ENCODE results near the gene MEI4. TPM values are rescaled to one million over a fixed set of nuclear protein-coding genes. Genes with fewer than 3 reads are reported as not detected.
"Not testable (repeated sequence)": the region's sequence is repeated elsewhere in the genome, so short reads cannot be mapped to it uniquely, and the experiment has no call there.

The MEI4 gene
- total RNA-seq, 1 experiment from 2014 or later, result 0.20 TPM

- POLR2A ChIA-PET, result interaction anchor here (1.4 kb wide), 1 partner anchor 223 kb away, joined by 4 read pairs; no protein-coding TSS in a partner anchor
- no peak for ATAC-seq
- Mint-ChIP-seq H3K4me3 (no peak overlapping the region), H3K27me3 (ENCODE audit: low read depth) (no peaks in the 10 kb centered on the region), H3K36me3 (no peaks in the 10 kb centered on the region), H3K27ac (no peak overlapping the region), H3K4me1 (no peaks in the 10 kb centered on the region), H3K9me3 (no peaks in the 10 kb centered on the region)
- DNase-seq (ENCODE audit: low spot score), result no peak
- CTCF ChIA-PET, result interaction anchor here (2.0 kb wide), 1 partner anchor 37 kb away, joined by 4 read pairs; no protein-coding TSS in a partner anchor
- TF ChIP-seq NFE2L1 (CRISPR knock-in tag; IDR thresholded peaks at IDR 0.05) (no peak), FOXJ3 (CRISPR knock-in tag; IDR thresholded peaks at IDR 0.05; ENCODE audit: borderline replicate concordance) (no peak)
Observed at GRCh38 chr6:77686931-77687330, 34.1 kb downstream of the MEI4 start.

GRCh38 chr6:77688649-77689048, 35.8 kb downstream of the MEI4 start:
- DNase-seq (ENCODE audit: low spot score) (no peak), ATAC-seq (no peak)
- TF ChIP-seq PRRX2 (CRISPR knock-in tag; IDR thresholded peaks at IDR 0.05), result no peak
- TF ChIP-seq NR1H2 (CRISPR knock-in tag; IDR thresholded peaks at IDR 0.05), result no peak
- no peak for TF ChIP-seq ELF4 (CRISPR knock-in tag; IDR thresholded peaks at IDR 0.05; ENCODE audit: low read depth)
- TF ChIP-seq TEAD1 (CRISPR knock-in tag; IDR thresholded peaks at IDR 0.05), result no peak
- TF ChIP-seq JAZF1 (CRISPR knock-in tag; IDR thresholded peaks at IDR 0.05), result no peak
- TF ChIP-seq ATF2 (CRISPR knock-in tag; IDR thresholded peaks at IDR 0.05; ENCODE audit: borderline replicate concordance, low read depth), result no peak
- TF ChIP-seq, protein P1, sequence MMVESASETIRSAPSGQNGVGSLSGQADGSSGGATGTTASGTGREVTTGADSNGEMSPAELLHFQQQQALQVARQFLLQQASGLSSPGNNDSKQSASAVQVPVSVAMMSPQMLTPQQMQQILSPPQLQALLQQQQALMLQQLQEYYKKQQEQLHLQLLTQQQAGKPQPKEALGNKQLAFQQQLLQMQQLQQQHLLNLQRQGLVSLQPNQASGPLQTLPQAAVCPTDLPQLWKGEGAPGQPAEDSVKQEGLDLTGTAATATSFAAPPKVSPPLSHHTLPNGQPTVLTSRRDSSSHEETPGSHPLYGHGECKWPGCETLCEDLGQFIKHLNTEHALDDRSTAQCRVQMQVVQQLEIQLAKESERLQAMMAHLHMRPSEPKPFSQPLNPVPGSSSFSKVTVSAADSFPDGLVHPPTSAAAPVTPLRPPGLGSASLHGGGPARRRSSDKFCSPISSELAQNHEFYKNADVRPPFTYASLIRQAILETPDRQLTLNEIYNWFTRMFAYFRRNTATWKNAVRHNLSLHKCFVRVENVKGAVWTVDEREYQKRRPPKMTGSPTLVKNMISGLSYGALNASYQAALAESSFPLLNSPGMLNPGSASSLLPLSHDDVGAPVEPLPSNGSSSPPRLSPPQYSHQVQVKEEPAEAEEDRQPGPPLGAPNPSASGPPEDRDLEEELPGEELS (CRISPR knock-in tag; IDR thresholded peaks at IDR 0.05), result no peak
- Mint-ChIP-seq H3K27ac (no peak overlapping the region), H3K9me3 (no peaks in the 10 kb centered on the region), H3K36me3 (no peaks in the 10 kb centered on the region), H3K4me1 (no peaks in the 10 kb centered on the region), H3K4me3 (no peak overlapping the region), H3K27me3 (ENCODE audit: low read depth) (no peaks in the 10 kb centered on the region; the same call in 1 of the 2 replicates)
- CTCF ChIA-PET, result no interaction called here
- POLR2A ChIA-PET, result no interaction called here

- H3K4me1 Mint-ChIP-seq, result peaks cover 27% of the 10 kb centered on the region
- POLR2A ChIA-PET; H3K27me3 Mint-ChIP-seq (ENCODE audit: low read depth); H3K4me3 Mint-ChIP-seq; CTCF ChIA-PET; ATAC-seq; H3K27ac Mint-ChIP-seq: not testable (repeated sequence)
- peaks cover 26% of the 10 kb centered on the region for H3K9me3 Mint-ChIP-seq
- peaks cover 15% of the 10 kb centered on the region for H3K36me3 Mint-ChIP-seq
- DNase-seq (ENCODE audit: low spot score), result peak; percentile 9
Observed at GRCh38 chr6:77700095-77700494, 47.3 kb downstream of the MEI4 start.

GRCh38 chr6:77707603-77708002, 54.8 kb downstream of the MEI4 start:
- CTCF ChIA-PET, result interaction anchor here (0.9 to 1.2 kb wide), 3 partner anchors 25 to 58 kb away, joined by 3 to 5 read pairs (median 3); no protein-coding TSS in a partner anchor
- H3K36me3 Mint-ChIP-seq, result peaks cover 19% of the 10 kb centered on the region
- TF ChIP-seq NR3C1 (CRISPR knock-in tag; conservative IDR thresholded peaks at IDR 0.05; ENCODE audit: low read depth), result no peak
- TF ChIP-seq STAT6 (CRISPR knock-in tag; conservative IDR thresholded peaks at IDR 0.05; ENCODE audit: low read depth), result no peak
- TF ChIP-seq, protein P2, sequence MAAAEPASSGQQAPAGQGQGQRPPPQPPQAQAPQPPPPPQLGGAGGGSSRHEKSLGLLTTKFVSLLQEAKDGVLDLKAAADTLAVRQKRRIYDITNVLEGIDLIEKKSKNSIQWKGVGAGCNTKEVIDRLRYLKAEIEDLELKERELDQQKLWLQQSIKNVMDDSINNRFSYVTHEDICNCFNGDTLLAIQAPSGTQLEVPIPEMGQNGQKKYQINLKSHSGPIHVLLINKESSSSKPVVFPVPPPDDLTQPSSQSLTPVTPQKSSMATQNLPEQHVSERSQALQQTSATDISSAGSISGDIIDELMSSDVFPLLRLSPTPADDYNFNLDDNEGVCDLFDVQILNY (CRISPR knock-in tag; IDR thresholded peaks at IDR 0.05), result no peak
- TF ChIP-seq MYBL2 (CRISPR knock-in tag; IDR thresholded peaks at IDR 0.05), result no peak
- no peak for TF ChIP-seq ZNF532 (CRISPR knock-in tag; IDR thresholded peaks at IDR 0.05; ENCODE audit: borderline replicate concordance)
- no peak for TF ChIP-seq JUN (CRISPR knock-in tag; IDR thresholded peaks at IDR 0.05)
- TF ChIP-seq NR2C2 (CRISPR knock-in tag; IDR thresholded peaks at IDR 0.05), result no peak
- TF ChIP-seq ZNF671 (CRISPR knock-in tag; IDR thresholded peaks at IDR 0.05), result no peak
- TF ChIP-seq NR1H2 (CRISPR knock-in tag; IDR thresholded peaks at IDR 0.05), result no peak
- TF ChIP-seq HMGA2 (CRISPR knock-in tag; IDR thresholded peaks at IDR 0.05), result no peak
- TF ChIP-seq CBFB (CRISPR knock-in tag; IDR thresholded peaks at IDR 0.05; ENCODE audit: low read depth), result no peak

More at GRCh38 chr6:77707603-77708002, 54.8 kb downstream of the MEI4 start:
- no peak overlapping the region for H3K27ac Mint-ChIP-seq
- H3K4me1 Mint-ChIP-seq, result peaks cover 22% of the 10 kb centered on the region
- POLR2A ChIA-PET, result no interaction called here
- peaks cover 34% of the 10 kb centered on the region for H3K9me3 Mint-ChIP-seq
- no peaks in the 10 kb centered on the region; the same call in 1 of the 2 replicates for H3K27me3 Mint-ChIP-seq (ENCODE audit: low read depth)
- ATAC-seq (peak; percentile 79), DNase-seq (ENCODE audit: low spot score) (no peak)
- no peak overlapping the region for H3K4me3 Mint-ChIP-seq

Data from WTC11 (cell line).